Stimulated activated CD4-positive, alpha-beta T cell treated with anti-CD3 and anti-CD28 coated beads, Interleukin-4, amount 100 ng/mL, for 48 hours (primary cell): ENCODE results near the gene SH2B2.
"Not testable (repeated sequence)": the region's sequence is repeated elsewhere in the genome, so short reads cannot be mapped to it uniquely, and the experiment has no call there.

Experiments used
- DNase-seq, 2 donors: peaks; one replicate each; pipeline ENCODE4 v3.0.0-alpha.2; 2020; ENCODE audit warnings: low read depth in 2 of 2

SH2B2 gene

GRCh38 chr7:102306916-102307677, 20.4 kb downstream of the SH2B2 start:
- DNase-seq = no peak

- no peak for DNase-seq
Observed at GRCh38 chr7:102310414-102310815, 23.7 kb downstream of the SH2B2 start.

GRCh38 chr7:102312317-102312716, 25.6 kb downstream of the SH2B2 start:
- no peak for DNase-seq

- no peak for DNase-seq
Observed at GRCh38 chr7:102313997-102314780, 27.5 kb downstream of the SH2B2 start.

GRCh38 chr7:102317231-102318059, 30.8 kb downstream of the SH2B2 start:
- no peak for DNase-seq

- DNase-seq = no peak
Observed at GRCh38 chr7:102318482-102318971, 31.9 kb downstream of the SH2B2 start.

GRCh38 chr7:102319671-102320070, 33.0 kb downstream of the SH2B2 start:
- DNase-seq = no peak

GRCh38 chr7:102320181-102320580, 33.5 kb downstream of the SH2B2 start:
- DNase-seq = no peak

GRCh38 chr7:102320601-102321350, 34.1 kb downstream of the SH2B2 start:
- no peak for DNase-seq

GRCh38 chr7:102321351-102322201, 34.9 kb downstream of the SH2B2 start:
- no peak for DNase-seq

GRCh38 chr7:102322202-102322715, 35.6 kb downstream of the SH2B2 start:
- DNase-seq = no peak

- no peak for DNase-seq
Observed at GRCh38 chr7:102323914-102324195, 37.2 kb downstream of the SH2B2 start.

GRCh38 chr7:102325106-102325505, 38.4 kb downstream of the SH2B2 start:
- not testable (repeated sequence) for DNase-seq

- DNase-seq = no peak
Observed at GRCh38 chr7:102326157-102326889, 39.7 kb downstream of the SH2B2 start.

GRCh38 chr7:102327183-102327582, 40.5 kb downstream of the SH2B2 start:
- not testable (repeated sequence) for DNase-seq

GRCh38 chr7:102328863-102329262, 42.2 kb downstream of the SH2B2 start:
- not testable (repeated sequence) for DNase-seq

- DNase-seq = not testable (repeated sequence)
Observed at GRCh38 chr7:102329366-102329765, 42.7 kb downstream of the SH2B2 start.

GRCh38 chr7:102330666-102331460, 44.2 kb downstream of the SH2B2 start:
- DNase-seq = not testable (repeated sequence)

GRCh38 chr7:102335574-102335973, 48.9 kb downstream of the SH2B2 start:
- not testable (repeated sequence) for DNase-seq
